SK-N-MC (cell line): ENCODE results near the gene PHKB.

Source experiments
- EZH2 ChIP-seq: fragments of 200-600 bp; sonication (generic); IDR thresholded peaks from one replicate; pipeline ENCODE4 v1.6.1; 2017; ENCODE audit warnings: antibody characterized with exemption
- FOXP2 ChIP-seq: optimal IDR thresholded peaks from 2 replicates; pipeline ENCODE3; 2011; ENCODE audit warnings: mild to moderate bottlenecking, moderate library complexity; ENCODE audit not compliant: insufficient read depth; ENCODE audit errors: extremely low read length, control extremely low read depth
- POLR2AphosphoS5 ChIP-seq: IDR thresholded peaks from 2 replicates; pipeline ENCODE4 v1.6.1; 2012; ENCODE audit warnings: mild to moderate bottlenecking, low read depth, low read length, borderline replicate concordance

DNA sequence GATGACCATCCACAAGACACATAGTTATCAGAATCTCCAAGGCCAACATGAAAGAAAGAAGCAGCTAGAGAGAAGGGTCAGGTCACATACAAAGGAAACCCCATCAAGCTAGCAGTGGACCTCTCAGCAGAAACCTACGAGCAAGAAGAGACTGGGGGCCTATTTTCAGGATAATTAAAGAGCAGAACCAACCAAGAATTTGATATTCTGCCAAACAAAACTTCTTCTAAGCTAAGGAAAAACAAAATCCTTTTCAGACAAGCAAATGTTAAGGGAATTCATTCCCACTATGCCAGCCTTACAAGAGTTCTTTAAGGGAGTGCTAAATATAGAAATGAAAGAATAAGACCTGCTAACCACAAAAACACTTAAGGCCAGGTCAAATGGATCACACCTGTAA lies 48.1 kb upstream of the PHKB start:
- TF ChIP-seq EZH2: no peak
- TF ChIP-seq POLR2AphosphoS5: no peak
- no peak for TF ChIP-seq FOXP2
